Keratinocyte (primary cell): ENCODE measurements around the gene DIPK1A. TPM values are rescaled to one million over a fixed set of nuclear protein-coding genes. Genes with fewer than 3 reads are reported as not detected.

Experiments
- DNase-seq: peaks from one replicate; pipeline ENCODE4 v3.0.0-alpha.2; 2011; ENCODE audit warnings: low read depth, missing footprints, low spot score
- FAIRE-seq: peaks from 2 replicates; lab custom pipeline; 2011; peaks lifted over from hg19 to GRCh38; lab: Jason Lieb, UNC
- H2AFZ ChIP-seq: 2 replicates; pipeline ENCODE4 v1.6.0; 2012; ENCODE audit warnings: low read length, control low read depth, inconsistent platforms; ENCODE audit not compliant: control insufficient read depth
- H3K27ac ChIP-seq: 2 replicates; pipeline ENCODE4 v1.5.1; 2011; ENCODE audit warnings: low read length; ENCODE audit not compliant: control insufficient read depth, insufficient read depth
- H3K27me3 ChIP-seq: 3 replicates; pipeline ENCODE4 v1.6.0; 2011; ENCODE audit warnings: low read length; ENCODE audit not compliant: control insufficient read depth, insufficient read depth; ENCODE audit errors: extremely low read depth
- H3K36me3 ChIP-seq, 2 experiments: 2 replicates in 1 of 2; 3 replicates in 1 of 2; pipeline ENCODE4 v1.5.1; 2011; ENCODE audit warnings: low read length in 2 of 2, mild to moderate bottlenecking in 1 of 2; ENCODE audit not compliant: control insufficient read depth in 2 of 2, insufficient read depth in 2 of 2; ENCODE audit errors: extremely low read depth in 1 of 2
- H3K4me1 ChIP-seq: 3 replicates; pipeline ENCODE4 v1.5.1; 2011; ENCODE audit warnings: low read length; ENCODE audit not compliant: control insufficient read depth, insufficient read depth; ENCODE audit errors: extremely low read depth
- H3K4me2 ChIP-seq: 3 replicates; pipeline ENCODE4 v1.6.0; 2011; ENCODE audit warnings: low read depth, low read length; ENCODE audit not compliant: control insufficient read depth, insufficient read depth; ENCODE audit errors: extremely low read depth
- H3K4me3 ChIP-seq, 3 experiments: fragments of 200-600 bp in 1 of 3; sonication (generic) in 1 of 3; 2 replicates in 2 of 3; 3 replicates in 1 of 3; pipeline ENCODE4 v1.5.1; 2011 to 2016; ENCODE audit warnings: low read length in 3 of 3, mild to moderate bottlenecking in 3 of 3, control low read depth in 2 of 3, inconsistent platforms in 1 of 3, low read depth in 1 of 3, mixed read lengths in 1 of 3, mixed run types in 1 of 3, moderate library complexity in 1 of 3; ENCODE audit not compliant: control insufficient read depth in 2 of 3, insufficient read depth in 2 of 3; ENCODE audit errors: extremely low read depth in 1 of 3
- H3K79me2 ChIP-seq: 2 replicates; pipeline ENCODE4 v1.6.0; 2012; ENCODE audit warnings: low read length; ENCODE audit not compliant: control insufficient read depth, insufficient read depth
- H3K9ac ChIP-seq: 3 replicates; pipeline ENCODE4 v1.6.0; 2011; ENCODE audit warnings: low read length; ENCODE audit not compliant: control insufficient read depth, insufficient read depth; ENCODE audit errors: extremely low read depth
- H3K9me1 ChIP-seq: 3 replicates; pipeline ENCODE4 v1.6.0; 2011; ENCODE audit warnings: low read length; ENCODE audit not compliant: control insufficient read depth, insufficient read depth; ENCODE audit errors: extremely low read depth
- H3K9me3 ChIP-seq: 2 replicates; pipeline ENCODE4 v1.5.1; 2012; ENCODE audit warnings: low read depth, low read length; ENCODE audit not compliant: control insufficient read depth
- H4K20me1 ChIP-seq: 3 replicates; pipeline ENCODE4 v1.6.0; 2011; ENCODE audit warnings: low read length; ENCODE audit not compliant: control insufficient read depth, insufficient read depth; ENCODE audit errors: extremely low read depth
- EZH2 ChIP-seq: IDR thresholded peaks from one replicate; pipeline ENCODE4 v1.6.1; 2012; ENCODE audit warnings: inconsistent platforms, mild to moderate bottlenecking, low read length, moderate library complexity
- dilution Hi-C: fragments of 300-500 bp; cut with MboI; formaldehyde crosslinking; loops from one replicate; pipeline ENCODE4 v1.7.0; 2020; ENCODE audit warnings: low sequenced_read_pairs; ENCODE audit not compliant: extremely low pct_ligation_motif_present
- polyA plus RNA-seq, 5 experiments: library from polyadenylated mRNA; depleted of rRNA in 3 of 5; stranded (reverse) in 3 of 5; stranded (forward) in 1 of 5; unstranded in 1 of 5; fragments of >200 nt; gene quantifications; 1 replicate in 1 of 5; 2 replicates in 3 of 5; 3 replicates in 1 of 5; pipeline versions ENCODE4 v1.2.1 to v1.2.3, GENCODE V29; 2011 to 2012; ENCODE audit warnings: missing spikeins in 2 of 5, low read depth in 1 of 5, low replicate concordance in 1 of 5
- TF ChIP-seq, protein P1 (sequence below), 3 experiments: IDR thresholded peaks in 1 of 3; conservative IDR thresholded peaks in 1 of 3; optimal IDR thresholded peaks in 1 of 3; 2 replicates in 2 of 3; 3 replicates in 1 of 3; pipeline versions ENCODE3 to v1.5.1; 2011; ENCODE audit warnings: low read length in 3 of 3, mild to moderate bottlenecking in 3 of 3, moderate library complexity in 2 of 3, control low read depth in 1 of 3, inconsistent platforms in 1 of 3; ENCODE audit not compliant: insufficient read depth in 2 of 3; ENCODE audit errors: extremely low read depth in 1 of 3

DIPK1A gene
- polyA plus RNA-seq, 1 donor (not counting 4 experiments of a cell fraction or from before 2014, with no cell fraction given) = 22.0 TPM

DNA sequence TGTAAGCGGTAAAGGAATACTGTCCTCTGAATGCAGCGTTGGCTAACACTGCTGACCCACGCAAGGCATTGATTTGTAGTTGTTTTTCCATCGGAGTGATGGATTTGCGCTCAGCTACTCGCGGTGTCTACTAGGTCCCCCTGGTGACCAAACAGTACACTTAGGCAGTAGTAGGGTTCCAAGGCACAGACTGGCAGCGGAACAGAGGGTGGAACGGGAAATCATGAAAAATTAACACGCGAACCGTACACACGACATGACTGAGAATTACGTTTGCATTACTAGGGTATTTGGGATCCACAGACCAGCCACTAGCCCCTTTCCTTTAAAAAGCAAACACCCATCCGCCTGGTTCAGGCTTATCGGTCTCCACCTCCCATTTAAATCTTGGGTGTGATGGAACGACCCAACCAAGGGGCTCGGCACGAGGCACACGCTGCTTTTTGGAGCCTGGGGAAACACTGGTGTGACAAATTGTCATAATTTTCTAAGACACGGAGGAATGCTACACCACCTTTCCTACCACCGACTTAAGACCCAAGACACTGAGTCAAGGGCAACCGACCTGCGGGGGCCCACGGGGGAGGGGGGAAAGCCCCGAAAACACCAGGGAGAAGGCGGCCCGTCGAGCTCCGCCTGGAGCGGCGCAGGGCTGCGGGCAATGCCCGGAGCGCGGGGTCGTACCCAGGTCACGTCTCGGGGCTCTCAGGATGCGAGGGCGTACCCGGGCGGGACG, 699 bp downstream of the DIPK1A start:
- Histone ChIP-seq H3K4me3 (peak overlapping the region; percentile 69 to 82 (median 73)), H3K9me1 (no peaks in the 10 kb centered on the region), H3K9me3 (no peaks in the 10 kb centered on the region), H3K9ac (peak overlapping the region; percentile 89), H2AFZ (peak overlapping the region; percentile 91), H3K27me3 (no peaks in the 10 kb centered on the region), H3K36me3 (no peaks in the 10 kb centered on the region), H4K20me1 (no peaks in the 10 kb centered on the region), H3K4me2 (peak overlapping the region; percentile 93), H3K79me2 (peaks cover 10% of the 10 kb centered on the region), H3K27ac (peak overlapping the region; percentile 79), H3K4me1 (peaks cover 13% of the 10 kb centered on the region)
- dilution Hi-C loops = no loop called here
- DNase-seq = no peak
- TF ChIP-seq EZH2 = no peak
- TF ChIP-seq, protein P1, sequence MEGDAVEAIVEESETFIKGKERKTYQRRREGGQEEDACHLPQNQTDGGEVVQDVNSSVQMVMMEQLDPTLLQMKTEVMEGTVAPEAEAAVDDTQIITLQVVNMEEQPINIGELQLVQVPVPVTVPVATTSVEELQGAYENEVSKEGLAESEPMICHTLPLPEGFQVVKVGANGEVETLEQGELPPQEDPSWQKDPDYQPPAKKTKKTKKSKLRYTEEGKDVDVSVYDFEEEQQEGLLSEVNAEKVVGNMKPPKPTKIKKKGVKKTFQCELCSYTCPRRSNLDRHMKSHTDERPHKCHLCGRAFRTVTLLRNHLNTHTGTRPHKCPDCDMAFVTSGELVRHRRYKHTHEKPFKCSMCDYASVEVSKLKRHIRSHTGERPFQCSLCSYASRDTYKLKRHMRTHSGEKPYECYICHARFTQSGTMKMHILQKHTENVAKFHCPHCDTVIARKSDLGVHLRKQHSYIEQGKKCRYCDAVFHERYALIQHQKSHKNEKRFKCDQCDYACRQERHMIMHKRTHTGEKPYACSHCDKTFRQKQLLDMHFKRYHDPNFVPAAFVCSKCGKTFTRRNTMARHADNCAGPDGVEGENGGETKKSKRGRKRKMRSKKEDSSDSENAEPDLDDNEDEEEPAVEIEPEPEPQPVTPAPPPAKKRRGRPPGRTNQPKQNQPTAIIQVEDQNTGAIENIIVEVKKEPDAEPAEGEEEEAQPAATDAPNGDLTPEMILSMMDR (optimal IDR thresholded peaks at IDR 0.05 in 1 of 3, IDR thresholded peaks at IDR 0.05 in 1 of 3, conservative IDR thresholded peaks at IDR 0.05 in 1 of 3; ENCODE audit: extremely low read depth in 1 of 3, insufficient read depth in 2 of 3, low read length in 3 of 3) = peak; percentile 57 to 93 (median 74)
- FAIRE-seq = peak; percentile 94

DNA sequence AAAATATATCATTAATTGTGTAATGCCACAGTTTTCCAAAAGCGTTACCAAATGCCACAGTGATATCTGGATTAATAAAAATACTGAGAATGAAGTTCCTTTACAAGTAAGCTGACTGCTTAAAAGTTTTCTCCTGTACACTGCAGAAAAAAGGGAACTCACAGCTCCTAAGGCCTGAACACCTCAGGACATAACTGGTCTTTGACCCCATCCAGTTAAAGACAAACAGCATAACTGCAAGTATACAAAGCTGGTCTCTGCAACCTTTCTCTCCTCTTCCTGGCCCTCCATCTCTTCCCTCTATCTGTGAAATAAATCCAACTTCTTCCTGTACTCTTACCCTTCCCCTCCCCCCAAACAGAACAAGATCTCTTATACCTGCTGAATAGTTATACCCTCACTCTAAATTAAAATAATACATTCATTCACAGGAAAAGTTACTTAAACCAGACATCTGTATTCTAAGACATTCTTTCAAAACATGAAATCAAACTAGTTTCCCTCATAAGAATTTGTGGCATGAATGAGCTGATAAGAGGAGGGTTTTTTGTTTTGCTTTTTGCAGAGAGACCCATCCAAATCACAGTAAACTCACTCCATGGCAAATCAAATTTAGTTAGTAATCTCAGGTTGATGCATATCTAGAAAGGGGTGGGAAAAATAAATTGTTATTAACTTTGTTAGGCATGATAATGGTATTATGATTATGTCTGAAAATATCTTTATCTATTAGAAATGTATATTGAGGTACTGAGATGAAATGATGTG, 2.9 kb downstream of the DIPK1A start:
- Histone ChIP-seq H4K20me1 (no peaks in the 10 kb centered on the region), H3K9ac (no peak overlapping the region), H3K9me3 (no peaks in the 10 kb centered on the region), H3K27ac (no peak overlapping the region), H3K4me1 (peaks cover 13% of the 10 kb centered on the region), H3K27me3 (no peaks in the 10 kb centered on the region), H3K4me3 (no peak overlapping the region), H3K79me2 (peaks cover 20% of the 10 kb centered on the region), H3K4me2 (no peak overlapping the region), H3K9me1 (no peaks in the 10 kb centered on the region), H3K36me3 (no peaks in the 10 kb centered on the region), H2AFZ (no peak overlapping the region)
- dilution Hi-C loops = no loop called here
- TF ChIP-seq, protein P1 (optimal IDR thresholded peaks at IDR 0.05 in 1 of 3, IDR thresholded peaks at IDR 0.05 in 1 of 3, conservative IDR thresholded peaks at IDR 0.05 in 1 of 3; ENCODE audit: extremely low read depth in 1 of 3, insufficient read depth in 2 of 3, low read length in 3 of 3) = no peak
- no peak for TF ChIP-seq EZH2
- FAIRE-seq (no peak), DNase-seq (no peak)
